Thyroid gland (tissue), 4 donors: ENCODE measurements around the gene PHLDB3. TPM values are rescaled to one million over a fixed set of nuclear protein-coding genes. Genes with fewer than 3 reads are reported as not detected.
A peak's percentile ranks its signal among the peaks of the same experiment; 100 is the strongest.

Experiments
- DNase-seq, 2 donors: peaks; one replicate each; pipeline ENCODE4 v3.0.0-alpha.2; 2019
- H3K27ac ChIP-seq, 3 donors: fragments of 200-600 bp; sonication (generic); 1 replicate in 2 of 3; 2 replicates in 1 of 3; pipeline ENCODE4 v1.5.1; 2016 to 2019; ENCODE audit warnings: mild to moderate bottlenecking in 1 of 3, moderate library complexity in 1 of 3
- H3K27me3 ChIP-seq: fragments of 200-600 bp; sonication (generic); one replicate; pipeline ENCODE4 v1.5.1; 2019
- H3K36me3 ChIP-seq, 2 donors: fragments of 200-600 bp; sonication (generic); one replicate each; pipeline ENCODE4 v1.5.1; 2016 to 2019
- H3K4me1 ChIP-seq, 2 donors: fragments of 200-600 bp; sonication (generic); one replicate each; pipeline ENCODE4 v1.5.1; 2017 to 2019
- H3K4me3 ChIP-seq, 3 donors: fragments of 200-600 bp; sonication (generic); replicated peaks in 1 of 3; 1 replicate in 2 of 3; 2 replicates in 1 of 3; pipeline ENCODE4 v1.5.1; 2016; ENCODE audit warnings: mild to moderate bottlenecking in 1 of 3
- H3K9me3 ChIP-seq: fragments of 200-600 bp; sonication (generic); one replicate; pipeline ENCODE4 v1.5.1; 2017
- CTCF ChIP-seq, 6 experiments: fragments of 200-600 bp in 3 of 6; fragments of 450-650 bp in 3 of 6; sonication (generic) in 3 of 6; IDR thresholded peaks; one replicate each; pipeline ENCODE4 v1.5.1; 2016 to 2019; ENCODE audit warnings: antibody characterized with exemption in 6 of 6, mild to moderate bottlenecking in 2 of 6, inconsistent platforms in 1 of 6, moderate library complexity in 1 of 6
- POLR2A ChIP-seq, 2 donors: fragments of 450-650 bp; IDR thresholded peaks; one replicate each; pipeline ENCODE4 v1.6.1; 2017; ENCODE audit warnings: antibody characterized with exemption in 2 of 2, mild to moderate bottlenecking in 2 of 2, moderate library complexity in 1 of 2
- WGBS, 2 donors: methylation state at CpG; one replicate each; pipeline ENCODE4 v1.1.5; 2017; 5-methylcytosine and 5-hydroxymethylcytosine counted together
- intact Hi-C: fragments of 100-400 bp; cut with DNase I; formaldehyde crosslinking; loops from one replicate; pipeline ENCODE4 v1.15.1; 2023
- total RNA-seq, 4 donors: library from RNA; depleted of rRNA; stranded (reverse); fragments of >200 nt; gene quantifications; one replicate each; pipeline ENCODE4 v1.2.3, GENCODE V29; 2016

The PHLDB3 gene
- total RNA-seq, 4 donors from 2014 or later = 4.4 to 19.6 (median 7.4) TPM

GRCh38 chr19:43503501-43504425 lies 783 bp downstream of the PHLDB3 start:
- WGBS, 2 donors = 4% methylated on average over 35 to 39 of the region's 64 CpGs
- Histone ChIP-seq H3K36me3 (no peaks in the 10 kb centered on the region), H3K4me1 (peaks cover 6 to 16% of the 10 kb centered on the region in 2 donors), H3K27me3 (no peaks in the 10 kb centered on the region), H3K27ac (peak overlapping the region; percentile 30 to 78 (median 45)), H3K4me3 (peak overlapping the region; percentile 40 to 59 (median 56)), H3K9me3 (no peaks in the 10 kb centered on the region)
- TF ChIP-seq CTCF (IDR thresholded peaks at IDR 0.05) (peak in 1 of 6 experiments; percentile 2), POLR2A (IDR thresholded peaks at IDR 0.05) (peak in 1 of 2 donors; percentile 49)
- peak; percentile 95 to 98 for DNase-seq
- intact Hi-C loops = loop anchor here (5.0 kb wide), 1 partner anchor 41 kb away; no protein-coding TSS in a partner anchor

- intact Hi-C loops = loop anchor here (5.0 kb wide), 1 partner anchor 40 kb away; no protein-coding TSS in a partner anchor
- H3K27me3 ChIP-seq = no peaks in the 10 kb centered on the region
- peaks cover 6 to 16% of the 10 kb centered on the region in 2 donors for H3K4me1 ChIP-seq
- no peak overlapping the region for H3K4me3 ChIP-seq
- 64 to 77% methylated on average over 23 of the region's 23 CpGs for WGBS, 2 donors
- H3K9me3 ChIP-seq = no peaks in the 10 kb centered on the region
- no peak for DNase-seq
- no peak for TF ChIP-seq POLR2A (IDR thresholded peaks at IDR 0.05)
- TF ChIP-seq CTCF (IDR thresholded peaks at IDR 0.05) = no peak
- no peaks in the 10 kb centered on the region for H3K36me3 ChIP-seq
- H3K27ac ChIP-seq = no peak overlapping the region
Measured at GRCh38 chr19:43502419-43502976, 2.0 kb downstream of the PHLDB3 start.

GRCh38 chr19:43501661-43502418 lies 2.7 kb downstream of the PHLDB3 start:
- TF ChIP-seq CTCF (IDR thresholded peaks at IDR 0.05) (no peak), POLR2A (IDR thresholded peaks at IDR 0.05) (no peak)
- 46 to 54% methylated on average over 35 to 39 of the region's 43 CpGs for WGBS, 2 donors
- no peak for DNase-seq
- Histone ChIP-seq H3K4me1 (peaks cover 6 to 16% of the 10 kb centered on the region in 2 donors), H3K4me3 (no peak overlapping the region), H3K27me3 (no peaks in the 10 kb centered on the region), H3K36me3 (no peaks in the 10 kb centered on the region), H3K27ac (no peak overlapping the region), H3K9me3 (no peaks in the 10 kb centered on the region)
- intact Hi-C loops = loop anchor here (5.0 kb wide), 1 partner anchor 40 kb away; no protein-coding TSS in a partner anchor

- no peak for TF ChIP-seq CTCF (IDR thresholded peaks at IDR 0.05)
- no peaks in the 10 kb centered on the region for H3K27me3 ChIP-seq
- no peak overlapping the region for H3K4me3 ChIP-seq
- peaks cover 0 to 9% of the 10 kb centered on the region in 2 donors for H3K4me1 ChIP-seq
- 72 to 79% methylated on average over 3 of the region's 3 CpGs for WGBS, 2 donors
- peaks cover 0 to 5% of the 10 kb centered on the region in 2 donors for H3K36me3 ChIP-seq
- no peak overlapping the region for H3K27ac ChIP-seq
- intact Hi-C loops = no loop called here
- H3K9me3 ChIP-seq = no peaks in the 10 kb centered on the region
- no peak for DNase-seq
Measured at GRCh38 chr19:43499042-43499441, 5.5 kb downstream of the PHLDB3 start.
